GM18505 (cell line): ENCODE data around the gene INO80.

Source experiments
- ATAC-seq: cut with Tn5 transposase; IDR thresholded peaks from one replicate; pipeline ENCODE4 v1.9.1; 2021; ENCODE audit not compliant: unreplicated experiment
- POLR2A ChIP-seq: IDR thresholded peaks from 4 replicates; pipeline ENCODE4 v1.6.1; 2011; ENCODE audit warnings: borderline replicate concordance; ENCODE audit not compliant: insufficient read depth, insufficient read length; ENCODE audit errors: extremely low read depth

The INO80 gene

GRCh38 chr15:41018534-41018933 is 97.5 kb downstream of the INO80 start:
- ATAC-seq = no peak
- TF ChIP-seq POLR2A = no peak

- ATAC-seq = no peak
- TF ChIP-seq POLR2A = no peak
These were observed 98.9 kb downstream of the INO80 start for GRCh38 chr15:41017066-41017735.

GRCh38 chr15:41013691-41014414 is 102.2 kb downstream of the INO80 start:
- TF ChIP-seq POLR2A = no peak
- peak; percentile 45 for ATAC-seq

GRCh38 chr15:41011055-41011815 is 104.8 kb downstream of the INO80 start:
- ATAC-seq = no peak
- no peak for TF ChIP-seq POLR2A

- ATAC-seq = no peak
These were observed 105.7 kb downstream of the INO80 start for GRCh38 chr15:41010345-41010744.

GRCh38 chr15:41006479-41006878 is 109.6 kb downstream of the INO80 start:
- TF ChIP-seq POLR2A = no peak
- ATAC-seq = no peak

More at GRCh38 chr15:41010345-41010744, 105.7 kb downstream of the INO80 start:
- TF ChIP-seq POLR2A = no peak

- TF ChIP-seq POLR2A = no peak
- no peak for ATAC-seq
These were observed 111.6 kb downstream of the INO80 start for GRCh38 chr15:41004490-41004889.

GRCh38 chr15:41001524-41002214 is 114.4 kb downstream of the INO80 start:
- no peak for ATAC-seq

GRCh38 chr15:40999190-40999589 is 116.9 kb downstream of the INO80 start:
- no peak for ATAC-seq
- no peak for TF ChIP-seq POLR2A

More at GRCh38 chr15:41001524-41002214, 114.4 kb downstream of the INO80 start:
- TF ChIP-seq POLR2A = no peak

- TF ChIP-seq POLR2A = no peak
- ATAC-seq = no peak
These were observed 120.4 kb downstream of the INO80 start for GRCh38 chr15:40995656-40996055.

- no peak for TF ChIP-seq POLR2A
- no peak for ATAC-seq
These were observed 123.3 kb downstream of the INO80 start for GRCh38 chr15:40992825-40993224.

- TF ChIP-seq POLR2A = no peak
- no peak for ATAC-seq
These were observed 123.8 kb downstream of the INO80 start for GRCh38 chr15:40992241-40992741.

- no peak for TF ChIP-seq POLR2A
- ATAC-seq = no peak
These were observed 124.7 kb downstream of the INO80 start for GRCh38 chr15:40991355-40991754.
